HUES6 (cell line): ENCODE results near the gene NAA80.
"Not testable (repeated sequence)": the region's sequence is repeated elsewhere in the genome, so short reads cannot be mapped to it uniquely, and the experiment has no call there.

Experiments used
- H3K27ac ChIP-seq: 2 replicates; pipeline ENCODE4 v1.7.0; 2013; ENCODE audit warnings: low read depth, mild to moderate bottlenecking, low read length, inconsistent platforms
- H3K27me3 ChIP-seq: 2 replicates; pipeline ENCODE4 v1.6.1; 2013; ENCODE audit warnings: low read length; ENCODE audit not compliant: control insufficient read depth, insufficient read depth
- H3K36me3 ChIP-seq: 2 replicates; pipeline ENCODE4 v1.6.1; 2013; ENCODE audit warnings: low read length; ENCODE audit not compliant: control insufficient read depth, insufficient read depth
- H3K4me1 ChIP-seq: 2 replicates; pipeline ENCODE4 v1.6.1; 2013; ENCODE audit warnings: low read length; ENCODE audit not compliant: control insufficient read depth, insufficient read depth
- H3K4me3 ChIP-seq: 2 replicates; pipeline ENCODE4 v1.5.1; 2013; ENCODE audit warnings: low read depth, low read length
- H3K9ac ChIP-seq: one replicate; pipeline ENCODE4 v1.6.1; 2013; ENCODE audit warnings: mild to moderate bottlenecking, low read length
- H3K9me3 ChIP-seq: 2 replicates; pipeline ENCODE4 v1.6.1; 2013; ENCODE audit warnings: low read depth, low read length; ENCODE audit not compliant: control insufficient read depth, insufficient read depth

The NAA80 gene

GRCh38 chr3:50272911-50273688, 26.1 kb downstream of the NAA80 start:
- Histone ChIP-seq H3K4me3 (peak overlapping the region; percentile 43), H3K9me3 (no peaks in the 10 kb centered on the region), H3K36me3 (no peaks in the 10 kb centered on the region), H3K4me1 (peaks cover 50% of the 10 kb centered on the region), H3K27me3 (peaks cover 45% of the 10 kb centered on the region), H3K27ac (no peak overlapping the region), H3K9ac (no peak overlapping the region)

DNA sequence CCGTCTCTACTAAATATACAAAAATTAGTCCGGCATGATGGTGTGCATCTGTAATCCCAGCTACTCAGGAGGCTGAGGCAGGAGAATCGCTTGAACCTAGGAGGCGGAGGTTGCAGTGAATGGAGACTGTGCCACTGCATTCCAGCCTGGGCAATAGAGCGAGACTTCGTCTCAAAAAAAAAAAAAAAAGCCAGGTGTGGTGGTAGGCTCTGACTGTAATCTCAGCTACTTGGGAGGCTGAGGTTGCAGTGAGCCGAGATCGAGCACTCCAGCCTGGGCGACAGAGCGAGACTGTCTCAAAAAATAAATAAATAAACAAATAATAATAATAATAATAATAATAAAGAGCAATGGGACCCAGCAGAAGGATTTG, 26.7 kb downstream of the NAA80 start:
- Histone ChIP-seq H3K4me1 (peaks cover 56% of the 10 kb centered on the region), H3K27me3 (peaks cover 42% of the 10 kb centered on the region)
- H3K27ac ChIP-seq, H3K9ac ChIP-seq, H3K9me3 ChIP-seq, H3K36me3 ChIP-seq, H3K4me3 ChIP-seq: not testable (repeated sequence)

DNA sequence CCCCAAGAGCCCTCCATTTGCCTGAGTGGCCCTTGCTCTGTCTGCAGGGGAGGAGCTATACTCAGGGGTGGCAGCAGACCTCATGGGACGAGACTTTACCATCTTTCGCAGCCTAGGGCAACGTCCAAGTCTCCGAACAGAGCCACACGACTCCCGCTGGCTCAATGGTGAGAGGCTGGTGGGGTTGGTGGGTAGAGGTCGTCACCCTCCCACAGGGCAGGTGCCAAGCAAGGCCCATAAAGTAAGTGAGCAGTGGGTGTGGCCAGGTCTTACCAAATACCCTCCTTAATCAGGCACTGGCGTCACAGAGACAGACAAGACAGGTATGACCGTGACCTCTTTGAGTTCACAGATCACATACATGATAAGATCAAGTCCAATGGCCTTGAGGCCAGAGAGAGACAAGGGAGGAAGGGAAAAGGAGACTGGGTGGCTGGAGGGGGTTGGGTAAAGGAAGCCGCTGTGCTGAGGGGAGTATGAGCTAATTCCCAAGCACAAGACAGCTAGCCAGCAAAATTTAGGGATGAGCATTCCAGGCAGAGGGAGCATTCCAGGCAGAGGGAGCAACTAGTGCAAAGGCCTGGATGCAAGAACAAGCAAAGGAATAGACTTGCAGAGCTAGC, 27.8 kb downstream of the NAA80 start:
- Histone ChIP-seq H3K27ac (no peak overlapping the region), H3K4me3 (no peak overlapping the region), H3K27me3 (peaks cover 35% of the 10 kb centered on the region), H3K4me1 (peaks cover 67% of the 10 kb centered on the region), H3K9ac (no peak overlapping the region), H3K9me3 (no peaks in the 10 kb centered on the region), H3K36me3 (no peaks in the 10 kb centered on the region)

DNA sequence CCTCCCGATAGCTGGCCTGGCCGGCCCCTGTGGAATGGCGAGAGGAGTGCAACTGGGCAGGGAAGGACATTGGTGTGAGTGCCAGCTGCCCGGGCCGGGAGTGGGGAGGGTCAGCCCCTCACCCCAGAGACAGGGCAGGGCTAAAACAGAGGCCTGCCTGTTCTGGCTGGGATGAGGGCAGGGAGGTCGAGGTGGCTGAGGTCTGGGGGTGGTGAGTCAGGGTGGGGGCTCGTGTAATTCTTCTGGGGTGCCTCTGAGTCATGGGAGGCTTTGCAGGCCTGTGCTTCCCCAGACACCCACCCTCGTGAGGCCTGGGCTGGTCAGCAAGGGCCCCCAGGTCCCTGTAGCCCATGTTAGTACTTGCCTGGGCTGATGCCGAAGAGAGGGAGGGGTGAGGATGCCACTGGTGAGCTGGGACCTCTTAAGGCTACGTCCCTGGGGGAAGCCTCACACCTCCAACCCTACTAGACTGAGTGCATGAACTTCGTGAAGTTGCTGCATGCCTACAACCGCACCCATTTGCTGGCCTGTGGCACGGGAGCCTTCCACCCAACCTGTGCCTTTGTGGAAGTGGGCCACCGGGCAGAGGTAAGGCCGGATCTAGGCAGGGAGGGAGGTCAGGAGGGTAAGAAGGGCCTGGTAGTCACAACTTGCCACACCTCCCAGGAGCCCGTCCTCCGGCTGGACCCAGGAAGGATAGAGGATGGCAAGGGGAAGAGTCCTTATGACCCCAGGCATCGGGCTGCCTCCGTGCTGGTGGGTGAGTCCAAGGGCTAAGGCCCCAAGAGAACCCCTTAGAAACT, 28.6 kb downstream of the NAA80 start:
- Histone ChIP-seq H3K4me3 (no peak overlapping the region), H3K27me3 (peaks cover 27% of the 10 kb centered on the region), H3K27ac (no peak overlapping the region), H3K36me3 (no peaks in the 10 kb centered on the region), H3K4me1 (peaks cover 74% of the 10 kb centered on the region), H3K9me3 (no peaks in the 10 kb centered on the region), H3K9ac (no peak overlapping the region)

GRCh38 chr3:50269977-50270413, 29.2 kb downstream of the NAA80 start:
- Histone ChIP-seq H3K9ac (no peak overlapping the region), H3K27me3 (peaks cover 21% of the 10 kb centered on the region), H3K36me3 (no peaks in the 10 kb centered on the region), H3K9me3 (no peaks in the 10 kb centered on the region), H3K4me3 (no peak overlapping the region), H3K27ac (no peak overlapping the region), H3K4me1 (peaks cover 74% of the 10 kb centered on the region)

GRCh38 chr3:50269460-50269859, 29.7 kb downstream of the NAA80 start:
- Histone ChIP-seq H3K36me3 (no peaks in the 10 kb centered on the region), H3K4me3 (peak overlapping the region; percentile 2; the same call in 1 of the 2 replicates), H3K9ac (peak overlapping the region; percentile 2), H3K9me3 (no peaks in the 10 kb centered on the region), H3K4me1 (peaks cover 72% of the 10 kb centered on the region), H3K27me3 (peaks cover 16% of the 10 kb centered on the region), H3K27ac (no peak overlapping the region)

- Histone ChIP-seq H3K9me3 (no peaks in the 10 kb centered on the region), H3K9ac (peak within 1 kb of the TSS; percentile 2), H3K27ac (no peak within 1 kb of the TSS), H3K4me1 (peaks cover 74% of the 10 kb centered on the region), H3K36me3 (no peaks in the 10 kb centered on the region), H3K27me3 (peaks cover 10% of the 10 kb centered on the region), H3K4me3 (peak within 1 kb of the TSS; percentile 42; the same call in 1 of the 2 replicates)
These were observed 30.3 kb downstream of the NAA80 start, which contains the start of gene SEMA3B for GRCh38 chr3:50268703-50269451. TSS of gene SEMA3B (plus strand) at chr3:50269147. CDS start at chr3:50269241, 94 bp downstream.

DNA sequence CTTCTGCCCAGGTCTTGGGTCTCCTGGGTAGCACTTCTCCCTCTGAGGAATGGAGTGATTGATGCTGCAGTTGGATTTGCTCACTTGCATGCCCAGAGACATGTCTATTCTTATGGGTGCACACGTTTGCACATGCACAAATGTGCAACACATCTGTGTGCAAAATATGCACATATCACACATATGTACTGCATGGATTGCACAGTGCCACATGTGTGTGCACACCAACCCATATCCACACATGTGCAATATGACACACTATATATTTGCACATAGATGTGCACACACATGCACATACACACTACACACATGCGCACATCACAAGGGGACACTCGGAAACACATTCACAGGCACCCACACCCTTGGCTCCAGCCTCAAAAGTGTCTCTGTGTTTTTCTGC, 30.9 kb downstream of the NAA80 start:
- Histone ChIP-seq H3K4me1 (peaks cover 77% of the 10 kb centered on the region), H3K9ac (no peak overlapping the region)

DNA sequence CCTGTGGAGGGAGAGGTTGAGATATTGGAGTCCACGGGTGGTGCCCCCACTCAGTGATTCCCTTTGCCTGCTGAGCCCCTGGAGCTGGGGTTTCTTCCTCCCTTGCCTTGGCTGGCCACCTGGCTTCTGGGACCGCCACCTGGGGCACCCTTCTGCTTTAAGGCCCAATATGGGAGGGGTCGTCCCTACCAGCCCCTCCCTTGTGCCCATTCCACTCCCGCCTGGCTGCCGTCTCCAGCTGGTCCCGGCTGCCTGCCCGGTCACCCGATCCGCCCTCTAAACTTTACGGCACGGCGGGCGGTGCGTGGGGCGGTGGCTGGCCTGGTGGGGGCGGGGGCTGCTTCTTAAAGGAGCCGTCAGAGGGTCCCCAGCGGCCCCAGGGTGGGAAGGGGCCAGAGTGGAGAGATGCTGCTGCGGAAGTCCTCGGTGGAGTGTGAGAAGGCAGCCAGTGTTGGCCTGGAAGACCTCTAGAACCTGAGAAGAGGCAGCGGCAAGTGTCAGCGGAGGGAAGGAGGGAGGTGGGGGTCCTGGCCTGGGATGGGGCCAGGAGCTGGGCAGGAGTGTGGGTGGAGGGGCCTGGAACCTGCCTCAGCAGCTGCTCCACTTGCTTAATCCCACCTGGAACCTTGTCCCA, 31.8 kb downstream of the NAA80 start:
- Histone ChIP-seq H3K9ac (peak overlapping the region; percentile 27), H3K27me3 (no peaks in the 10 kb centered on the region), H3K9me3 (no peaks in the 10 kb centered on the region), H3K4me1 (peaks cover 74% of the 10 kb centered on the region), H3K27ac (no peak overlapping the region), H3K36me3 (no peaks in the 10 kb centered on the region), H3K4me3 (peak overlapping the region; percentile 42)

More for the DNA sequence above, 30.9 kb downstream of the NAA80 start:
- Histone ChIP-seq H3K27ac (no peak overlapping the region), H3K27me3 (peaks cover 4% of the 10 kb centered on the region), H3K9me3 (no peaks in the 10 kb centered on the region), H3K36me3 (no peaks in the 10 kb centered on the region), H3K4me3 (no peak overlapping the region)

- peaks cover 73% of the 10 kb centered on the region for H3K4me1 ChIP-seq
- H3K9ac ChIP-seq, result no peak overlapping the region
- no peaks in the 10 kb centered on the region for H3K36me3 ChIP-seq
- H3K27me3 ChIP-seq, result no peaks in the 10 kb centered on the region
- peak overlapping the region; percentile 42 for H3K4me3 ChIP-seq
- no peak overlapping the region for H3K27ac ChIP-seq
- H3K9me3 ChIP-seq, result no peaks in the 10 kb centered on the region
These were observed 32.4 kb downstream of the NAA80 start for GRCh38 chr3:50266836-50267235.
